Stimulated activated naive CD8-positive, alpha-beta T cell treated with anti-CD3 and anti-CD28 coated beads, Interleukin-15, amount 100 ng/mL, for 72 hours (primary cell): ENCODE results near the gene PRDM16.

ENCODE experiments used
- ATAC-seq: fragments of 150-1000 bp; cut with Tn5 transposase; 2 replicates; pipeline ENCODE4 v1.10.0; 2021; ENCODE audit warnings: mild to moderate bottlenecking, moderate library complexity
- DNase-seq, 2 donors: peaks; one replicate each; pipeline ENCODE4 v3.0.0; 2021 to 2022
- H3K27ac Mint-ChIP-seq, 2 donors: one replicate each; pipeline ENCODE4 v1.8.0; 2022; ENCODE audit warnings: mild to moderate bottlenecking in 2 of 2, mixed read lengths in 2 of 2, moderate library complexity in 2 of 2
- H3K27me3 Mint-ChIP-seq: one replicate; pipeline ENCODE4 v1.8.0; 2022; ENCODE audit warnings: mixed read lengths
- H3K4me1 Mint-ChIP-seq: one replicate; pipeline ENCODE4 v1.8.0; 2022; ENCODE audit warnings: mild to moderate bottlenecking, mixed read lengths
- H3K4me3 Mint-ChIP-seq, 2 donors: one replicate each; pipeline ENCODE4 v1.8.0; 2022; ENCODE audit warnings: mild to moderate bottlenecking in 2 of 2, mixed read lengths in 2 of 2, moderate library complexity in 1 of 2
- H3K9me3 Mint-ChIP-seq, 2 donors: one replicate each; pipeline ENCODE4 v1.8.0; 2022; ENCODE audit warnings: mixed read lengths in 2 of 2

Gene PRDM16

DNA sequence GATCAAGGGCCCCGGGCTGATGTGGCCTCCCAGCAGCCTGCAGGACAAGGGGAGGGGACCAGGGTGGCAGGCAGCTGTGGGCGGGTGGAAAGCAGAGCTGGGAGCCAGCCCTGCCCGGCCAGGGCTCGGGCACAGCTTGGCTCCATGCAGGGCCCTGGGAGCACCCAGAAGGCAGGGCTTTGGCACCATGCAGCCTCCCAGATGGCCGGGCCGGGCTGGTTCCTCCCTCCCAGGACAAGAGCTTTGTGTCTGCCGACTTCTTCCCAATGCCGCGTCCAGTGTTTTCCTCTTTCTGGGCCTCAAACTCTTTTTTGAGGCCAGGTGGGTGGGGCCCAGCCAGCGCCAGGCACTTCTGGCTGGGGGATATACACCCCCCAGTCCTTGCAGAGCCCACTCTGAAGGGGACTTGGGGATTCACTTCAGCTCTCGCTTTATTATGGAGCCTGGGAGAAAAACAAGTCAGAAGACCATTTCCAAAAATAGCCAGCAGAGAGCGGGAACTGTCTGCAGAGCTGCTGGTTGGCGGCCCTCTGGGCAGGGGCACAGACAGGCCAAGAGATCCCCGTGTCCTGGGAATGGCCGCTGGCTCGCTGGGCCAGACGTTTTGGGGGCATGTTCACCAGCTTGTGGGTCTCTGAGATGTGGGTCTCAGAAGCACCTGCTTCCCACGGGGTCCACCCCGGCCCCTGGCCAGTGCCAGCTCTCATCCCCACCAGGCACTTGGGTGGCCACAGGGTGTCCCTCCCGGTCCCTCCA, 281.7 kb downstream of the PRDM16 start:
- no peak overlapping the region for H3K4me3 Mint-ChIP-seq
- ATAC-seq (no peak), DNase-seq (no peak)
- H3K27me3 Mint-ChIP-seq, result peaks cover 43% of the 10 kb centered on the region
- peaks cover 6% of the 10 kb centered on the region for H3K4me1 Mint-ChIP-seq
- no peak overlapping the region for H3K27ac Mint-ChIP-seq
- H3K9me3 Mint-ChIP-seq, result no peaks in the 10 kb centered on the region

DNA sequence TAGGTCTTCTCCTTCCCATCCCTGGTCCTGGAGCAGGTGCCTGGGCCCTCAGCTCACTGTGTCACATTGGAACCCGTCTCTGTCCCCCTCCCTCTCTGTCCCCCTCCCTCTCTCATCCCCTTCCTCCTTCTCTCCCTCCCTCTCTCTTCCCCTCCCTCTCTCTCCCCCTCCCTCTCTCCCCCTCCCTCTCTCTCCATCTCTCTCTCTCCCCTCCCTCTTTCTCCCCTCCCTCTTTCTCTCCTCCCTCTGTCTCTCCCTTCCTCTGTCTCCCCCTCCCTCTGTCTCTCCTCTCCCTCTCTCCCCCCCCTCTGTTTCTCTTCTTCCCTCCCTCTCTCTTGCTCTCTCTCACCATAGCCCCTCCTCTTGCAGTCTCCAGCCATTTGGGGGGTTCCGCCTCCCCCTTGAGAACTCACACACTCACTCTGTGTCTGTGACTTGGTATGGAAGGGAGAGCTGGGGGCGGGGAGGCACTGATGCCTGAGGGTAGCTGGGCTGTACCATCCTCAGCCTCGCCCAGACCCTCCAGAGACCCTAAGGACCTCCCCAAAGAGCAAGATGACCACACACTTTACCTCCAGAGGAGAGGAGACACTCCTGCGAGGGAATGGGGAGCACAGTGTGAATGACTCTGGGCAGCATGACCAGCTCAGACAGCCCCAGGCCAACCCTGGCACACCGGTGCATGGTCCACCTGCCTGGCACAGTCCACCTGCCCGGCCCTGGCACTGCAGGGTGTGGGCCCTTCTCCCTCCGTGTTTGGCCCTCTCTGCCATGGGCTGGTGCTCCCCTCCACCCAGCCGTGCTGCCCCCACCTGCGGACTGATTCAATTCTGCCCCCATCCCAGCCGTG, 282.7 kb downstream of the PRDM16 start:
- Mint-ChIP-seq H3K4me3 (no peak overlapping the region), H3K27me3 (peaks cover 43% of the 10 kb centered on the region), H3K4me1 (peaks cover 6% of the 10 kb centered on the region), H3K9me3 (no peaks in the 10 kb centered on the region), H3K27ac (no peak overlapping the region)
- DNase-seq, result no peak
- no peak for ATAC-seq

DNA sequence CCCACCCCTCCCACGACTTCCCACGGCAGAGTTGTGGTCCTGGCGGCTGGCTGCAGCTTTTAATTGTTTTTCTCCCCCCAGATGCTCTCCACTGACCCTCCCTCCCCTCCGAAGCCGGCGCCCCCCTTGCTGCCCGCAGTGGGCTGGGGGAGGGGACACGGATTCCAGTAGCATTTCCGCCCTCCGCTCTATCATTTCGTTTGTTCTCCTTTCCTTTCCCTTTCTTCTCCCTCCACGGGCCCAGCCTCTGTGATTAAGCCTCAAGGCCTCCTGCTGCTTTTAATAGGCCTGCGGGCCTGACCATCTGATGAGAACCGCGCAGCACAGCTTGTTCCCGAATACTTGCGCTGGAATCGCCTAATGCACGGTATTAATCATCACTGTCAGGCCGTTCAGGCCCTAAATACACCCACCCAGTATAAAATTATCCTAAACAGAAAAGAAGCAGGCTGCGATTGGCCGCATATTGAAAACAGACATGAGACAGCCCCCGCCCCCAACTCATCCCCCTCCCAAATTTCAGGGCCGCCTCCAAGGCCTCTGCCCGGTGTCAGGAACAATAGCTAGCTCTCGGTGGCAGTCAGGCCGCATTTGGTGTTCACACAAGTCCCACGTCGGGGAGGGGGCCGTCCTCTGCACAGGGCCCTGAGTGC, 283.4 kb downstream of the PRDM16 start:
- H3K4me1 Mint-ChIP-seq, result peaks cover 6% of the 10 kb centered on the region
- no peak for ATAC-seq
- peak overlapping the region in 1 of 2 donors; percentile 29 for H3K27ac Mint-ChIP-seq
- H3K4me3 Mint-ChIP-seq, result no peak overlapping the region
- no peaks in the 10 kb centered on the region for H3K9me3 Mint-ChIP-seq
- H3K27me3 Mint-ChIP-seq, result peaks cover 43% of the 10 kb centered on the region
- DNase-seq, result no peak

- DNase-seq (no peak), ATAC-seq (no peak)
- H3K27ac Mint-ChIP-seq, result no peak overlapping the region
- peaks cover 43% of the 10 kb centered on the region for H3K27me3 Mint-ChIP-seq
- no peak overlapping the region for H3K4me3 Mint-ChIP-seq
- peaks cover 6% of the 10 kb centered on the region for H3K4me1 Mint-ChIP-seq
- no peaks in the 10 kb centered on the region for H3K9me3 Mint-ChIP-seq
These were observed 283.9 kb downstream of the PRDM16 start for GRCh38 chr1:3352952-3353331.

DNA sequence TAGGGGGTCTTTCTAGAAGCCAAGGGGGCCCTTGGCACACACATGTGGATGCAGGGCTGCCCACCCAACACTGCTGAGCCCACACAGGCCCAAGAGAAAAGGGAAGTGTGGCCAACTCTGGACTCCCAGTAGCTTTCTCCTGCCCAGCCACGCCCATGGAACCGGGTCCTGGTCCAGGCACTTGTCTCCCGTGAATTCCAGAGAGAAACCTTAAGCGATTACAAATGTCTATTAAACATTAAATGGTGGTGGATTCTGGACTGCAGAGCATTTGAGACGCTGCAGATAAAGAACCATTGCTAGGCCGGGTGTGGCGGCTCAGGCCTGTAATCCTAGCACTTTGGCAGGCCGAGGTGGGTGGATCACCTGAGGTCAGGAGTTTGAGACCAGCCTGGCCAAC, 284.9 kb downstream of the PRDM16 start:
- Mint-ChIP-seq H3K4me3 (no peak overlapping the region), H3K4me1 (peaks cover 6% of the 10 kb centered on the region), H3K27me3 (peaks cover 43% of the 10 kb centered on the region), H3K9me3 (no peaks in the 10 kb centered on the region), H3K27ac (no peak overlapping the region)
- no peak for ATAC-seq
- DNase-seq, result no peak

DNA sequence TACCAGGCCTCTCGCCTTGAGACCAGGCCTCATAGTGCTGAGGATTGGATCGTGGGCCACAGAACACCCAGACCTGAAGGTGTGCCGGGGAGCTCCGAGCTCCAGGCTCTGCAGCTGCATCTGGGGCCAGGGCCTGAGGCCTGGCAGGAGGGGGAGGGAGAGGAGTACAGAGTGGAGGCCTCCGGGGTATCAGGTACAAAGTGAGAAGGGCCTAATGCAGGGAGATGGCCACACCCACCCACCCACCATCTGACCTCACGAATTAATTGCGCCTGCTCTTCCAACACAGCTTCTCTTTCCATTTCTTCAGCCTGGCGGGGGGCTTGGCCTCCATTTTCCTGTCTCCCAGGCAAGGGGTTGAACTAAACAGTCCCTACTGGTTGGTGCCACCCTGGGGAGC, 286.1 kb downstream of the PRDM16 start:
- H3K9me3 Mint-ChIP-seq, result no peaks in the 10 kb centered on the region
- ATAC-seq (no peak), DNase-seq (no peak)
- peaks cover 39% of the 10 kb centered on the region for H3K27me3 Mint-ChIP-seq
- peaks cover 6% of the 10 kb centered on the region for H3K4me1 Mint-ChIP-seq
- H3K27ac Mint-ChIP-seq, result no peak overlapping the region
- H3K4me3 Mint-ChIP-seq, result no peak overlapping the region

DNA sequence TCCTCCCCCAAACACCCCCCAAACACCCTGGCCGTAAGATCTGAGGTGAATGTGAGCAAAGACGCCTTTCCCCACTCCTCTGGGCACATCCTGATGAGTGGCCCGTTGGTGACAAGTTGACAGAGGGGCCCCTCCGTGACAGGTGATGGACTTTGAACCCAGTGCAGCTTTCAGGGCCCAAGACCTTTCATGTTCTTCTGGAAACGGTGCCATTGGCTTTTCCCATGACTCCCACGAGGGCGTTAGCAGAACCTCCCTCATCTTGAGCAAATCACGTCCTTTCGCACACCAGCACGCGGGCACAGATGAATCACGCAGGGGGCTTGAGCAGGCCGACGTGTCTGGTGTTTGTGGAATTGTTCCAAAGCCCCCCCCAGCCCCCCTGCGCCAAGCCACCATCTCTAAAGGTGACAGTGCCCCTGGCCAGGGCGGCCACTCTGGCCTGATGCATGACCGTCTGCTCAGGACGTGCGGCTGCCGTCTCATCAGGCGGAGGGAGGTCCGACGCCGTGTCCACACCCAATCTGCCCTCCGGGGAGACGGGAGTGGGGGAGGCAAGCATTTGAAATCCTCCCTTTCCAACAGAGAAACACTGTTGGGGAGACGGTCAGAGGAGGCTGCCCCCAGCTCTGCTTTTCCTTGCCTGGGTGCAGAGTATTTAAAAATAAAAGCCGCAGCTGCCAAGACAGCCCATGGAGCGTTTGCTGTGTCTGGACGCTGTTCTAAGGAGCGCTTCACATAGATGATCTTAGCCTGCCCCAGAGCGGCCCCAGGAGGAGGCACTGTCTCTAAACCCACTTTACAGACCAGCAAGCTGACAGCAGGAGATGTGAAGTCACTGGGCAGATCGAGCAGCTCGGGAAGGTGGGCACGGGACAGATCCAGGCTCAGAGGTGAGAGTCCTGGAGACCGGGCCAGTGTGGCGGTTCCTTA, 287.2 kb downstream of the PRDM16 start:
- DNase-seq (no peak), ATAC-seq (no peak)
- Mint-ChIP-seq H3K4me1 (peaks cover 6% of the 10 kb centered on the region), H3K9me3 (no peaks in the 10 kb centered on the region), H3K4me3 (no peak overlapping the region), H3K27ac (no peak overlapping the region), H3K27me3 (peaks cover 29% of the 10 kb centered on the region)

- Mint-ChIP-seq H3K4me1 (peaks cover 6% of the 10 kb centered on the region), H3K9me3 (no peaks in the 10 kb centered on the region), H3K27me3 (peaks cover 35% of the 10 kb centered on the region), H3K27ac (no peak overlapping the region), H3K4me3 (no peak overlapping the region)
- ATAC-seq (no peak), DNase-seq (no peak)
These were observed 287.9 kb downstream of the PRDM16 start for GRCh38 chr1:3356827-3357460.

DNA sequence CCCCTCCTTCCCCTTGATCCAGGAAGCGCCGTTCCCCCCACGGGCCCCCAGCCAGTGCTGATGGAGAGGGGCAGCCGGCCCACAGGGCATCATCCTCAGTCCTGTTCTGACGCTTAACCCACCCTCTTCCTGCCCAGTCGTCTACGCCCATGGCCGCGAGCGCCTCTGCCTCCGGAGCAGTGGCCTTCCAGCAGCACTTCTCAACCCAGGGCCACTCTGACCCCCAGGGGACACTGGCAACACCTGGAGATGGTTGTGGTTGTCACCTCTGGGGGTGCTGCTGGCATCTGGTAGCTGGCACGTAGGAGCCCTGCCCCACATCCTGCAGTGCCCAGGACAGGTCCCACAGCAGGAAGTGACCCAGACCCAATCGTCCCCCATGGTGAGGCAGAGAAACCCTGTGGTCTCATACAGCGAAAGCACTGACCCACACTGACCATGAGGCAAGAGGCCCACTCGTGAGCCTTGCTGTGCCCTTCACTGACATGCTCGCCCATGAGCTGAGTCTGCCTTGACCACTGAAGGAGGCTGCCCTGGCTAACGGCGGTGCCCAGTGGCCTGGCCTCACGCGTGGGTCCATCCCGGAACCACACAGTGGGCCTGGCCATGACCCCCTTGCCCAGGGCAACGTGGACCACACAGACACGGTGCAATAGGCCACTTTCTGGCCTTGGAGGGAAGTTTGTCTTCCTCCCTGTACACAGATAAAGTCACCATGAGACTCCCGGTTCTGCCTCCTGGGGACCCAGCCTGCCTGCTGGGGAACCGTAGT, 288.7 kb downstream of the PRDM16 start:
- Mint-ChIP-seq H3K4me3 (no peak overlapping the region), H3K27ac (no peak overlapping the region), H3K27me3 (peaks cover 27% of the 10 kb centered on the region), H3K9me3 (no peaks in the 10 kb centered on the region), H3K4me1 (no peaks in the 10 kb centered on the region)
- no peak for ATAC-seq
- DNase-seq, result no peak

DNA sequence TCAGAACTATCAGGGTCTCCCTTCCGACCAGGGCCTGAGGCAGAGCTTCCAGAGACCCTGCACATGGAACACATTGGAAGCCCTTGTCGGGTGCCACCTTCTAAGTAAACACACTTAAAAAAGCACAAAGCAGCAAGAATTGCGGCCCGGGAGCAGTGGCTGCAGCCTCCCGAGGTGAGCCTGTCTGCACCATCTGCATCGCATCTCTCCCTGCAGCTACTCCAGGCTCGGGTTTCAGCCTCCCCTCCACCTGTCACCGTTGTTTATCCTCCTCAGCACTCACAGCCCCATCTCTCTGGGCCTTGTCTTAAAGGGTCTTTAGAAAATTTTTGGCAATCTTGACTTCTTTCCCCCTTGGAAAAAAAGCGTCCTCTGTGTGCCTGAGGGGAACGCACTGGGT, 290.3 kb downstream of the PRDM16 start:
- ATAC-seq (no peak), DNase-seq (no peak)
- Mint-ChIP-seq H3K27me3 (peaks cover 28% of the 10 kb centered on the region), H3K4me1 (no peaks in the 10 kb centered on the region), H3K9me3 (no peaks in the 10 kb centered on the region), H3K4me3 (no peak overlapping the region), H3K27ac (no peak overlapping the region)

DNA sequence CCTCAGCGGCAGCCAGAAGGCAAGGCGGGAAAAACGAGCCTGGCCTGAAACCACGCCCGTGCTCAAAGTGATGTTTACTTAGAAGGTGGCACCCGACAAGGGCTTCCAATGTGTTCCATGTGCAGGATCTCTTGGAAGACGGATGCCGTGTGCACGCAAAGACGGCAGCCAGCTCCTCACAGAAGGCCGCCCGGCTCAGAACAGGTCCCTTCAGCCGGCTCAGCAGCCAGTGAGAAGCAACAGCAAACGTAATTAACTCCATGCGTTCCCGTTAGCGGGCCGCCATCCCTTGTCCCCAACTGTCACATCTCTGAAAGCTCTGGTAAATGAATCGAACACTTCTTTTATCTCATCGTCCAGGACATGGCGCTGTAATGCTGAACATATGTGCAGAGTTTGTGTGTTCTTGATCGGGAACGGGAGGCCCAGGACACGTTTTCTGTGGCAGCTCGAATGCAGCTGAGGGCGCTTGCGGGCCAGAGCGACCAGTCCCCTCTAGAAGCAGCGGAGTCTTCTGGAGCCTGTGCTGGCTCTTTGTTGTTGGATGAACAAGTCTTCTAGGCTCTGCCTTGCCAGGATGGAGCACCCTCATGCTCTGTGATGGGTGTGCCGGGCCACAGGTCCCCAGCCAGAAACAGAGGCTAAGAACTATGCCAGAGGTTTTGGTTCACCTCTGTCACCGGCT, 290.9 kb downstream of the PRDM16 start:
- H3K9me3 Mint-ChIP-seq, result no peaks in the 10 kb centered on the region
- H3K27ac Mint-ChIP-seq, result no peak overlapping the region
- peaks cover 23% of the 10 kb centered on the region for H3K27me3 Mint-ChIP-seq
- no peaks in the 10 kb centered on the region for H3K4me1 Mint-ChIP-seq
- no peak overlapping the region for H3K4me3 Mint-ChIP-seq
- ATAC-seq (no peak), DNase-seq (no peak)

GRCh38 chr1:3360646-3361257, 291.7 kb downstream of the PRDM16 start:
- Mint-ChIP-seq H3K4me3 (no peak overlapping the region), H3K27ac (no peak overlapping the region), H3K9me3 (no peaks in the 10 kb centered on the region), H3K27me3 (peaks cover 25% of the 10 kb centered on the region), H3K4me1 (no peaks in the 10 kb centered on the region)
- DNase-seq (no peak), ATAC-seq (no peak)

DNA sequence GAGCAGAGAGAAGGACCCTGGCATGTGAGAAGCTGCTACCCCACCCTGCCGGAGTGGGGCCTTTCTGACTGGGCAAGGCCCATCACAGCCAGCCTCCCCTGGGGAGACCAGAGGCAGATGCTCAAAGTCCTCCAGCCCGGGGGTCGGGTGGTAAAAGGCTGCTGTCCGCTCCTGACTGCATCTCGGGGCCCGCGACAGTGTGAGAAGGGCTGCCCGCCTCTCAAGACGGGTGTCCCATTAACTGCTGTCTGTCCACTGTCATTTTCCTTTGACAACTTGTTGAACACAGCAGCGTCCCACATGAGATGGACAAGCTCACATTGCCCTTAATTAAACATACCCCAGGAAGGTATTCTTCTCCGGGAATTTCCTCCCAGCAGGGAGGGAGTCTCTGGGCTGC, 294.0 kb downstream of the PRDM16 start:
- ATAC-seq, result no peak

More for the DNA sequence above, 294.0 kb downstream of the PRDM16 start:
- no peak overlapping the region for H3K4me3 Mint-ChIP-seq
- no peak overlapping the region for H3K27ac Mint-ChIP-seq
- no peaks in the 10 kb centered on the region for H3K9me3 Mint-ChIP-seq
- DNase-seq, result no peak
- H3K27me3 Mint-ChIP-seq, result peaks cover 25% of the 10 kb centered on the region
- H3K4me1 Mint-ChIP-seq, result no peaks in the 10 kb centered on the region
